Ovary (tissue), 3 donors: ENCODE measurements around the gene GREM1.

Experiments
- EP300 ChIP-seq: sonication (generic); formaldehyde crosslinking; IDR thresholded peaks from one replicate; pipeline ENCODE4 v1.6.1; 2017; ENCODE audit warnings: antibody characterized with exemption
- TF ChIP-seq, protein P1 (sequence below), 3 donors: fragments of 450-650 bp in 2 of 3; fragments of 200-600 bp in 1 of 3; IDR thresholded peaks; one replicate each; pipeline versions ENCODE4 v1.5.1 to v1.8.0; 2016 to 2022; ENCODE audit warnings: antibody characterized with exemption in 3 of 3, mild to moderate bottlenecking in 1 of 3
- donor health status: DM: no; HTN: no; CAD: no.

DNA sequence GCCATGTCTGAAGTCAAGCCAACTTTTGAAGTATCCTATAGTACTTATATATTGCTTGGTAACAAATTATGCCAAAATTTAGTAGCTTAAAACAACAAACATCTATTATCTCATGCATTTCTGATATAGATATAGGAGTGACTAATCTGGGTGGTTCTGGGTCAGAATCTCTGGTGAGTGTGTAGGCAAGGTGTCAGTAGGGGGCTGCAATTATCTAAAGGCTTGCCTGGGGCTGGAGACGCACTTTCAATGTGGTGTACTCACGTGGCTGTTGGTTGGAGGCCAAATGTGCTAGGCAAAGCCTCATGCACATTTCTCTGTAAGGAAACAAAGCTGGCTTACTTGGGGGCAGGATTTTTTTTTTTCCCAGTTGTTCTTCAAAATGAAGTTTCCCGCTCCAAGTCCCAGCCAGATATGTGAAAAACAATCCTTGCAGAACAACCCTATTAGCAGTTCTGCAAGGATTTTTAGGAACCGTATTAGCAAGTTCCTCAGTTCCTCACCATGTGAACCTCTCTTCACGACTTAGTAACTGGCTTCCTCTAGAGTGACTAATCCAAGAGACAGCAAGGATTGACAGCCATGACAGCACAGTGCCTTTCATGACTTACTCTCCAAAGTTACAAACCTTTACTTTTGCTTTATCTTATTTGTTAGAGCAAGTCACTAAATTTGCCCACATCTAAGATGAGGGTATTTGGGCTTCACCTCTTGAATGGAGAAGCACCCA lies 25.8 kb downstream of the GREM1 start:
- TF ChIP-seq, protein P1, sequence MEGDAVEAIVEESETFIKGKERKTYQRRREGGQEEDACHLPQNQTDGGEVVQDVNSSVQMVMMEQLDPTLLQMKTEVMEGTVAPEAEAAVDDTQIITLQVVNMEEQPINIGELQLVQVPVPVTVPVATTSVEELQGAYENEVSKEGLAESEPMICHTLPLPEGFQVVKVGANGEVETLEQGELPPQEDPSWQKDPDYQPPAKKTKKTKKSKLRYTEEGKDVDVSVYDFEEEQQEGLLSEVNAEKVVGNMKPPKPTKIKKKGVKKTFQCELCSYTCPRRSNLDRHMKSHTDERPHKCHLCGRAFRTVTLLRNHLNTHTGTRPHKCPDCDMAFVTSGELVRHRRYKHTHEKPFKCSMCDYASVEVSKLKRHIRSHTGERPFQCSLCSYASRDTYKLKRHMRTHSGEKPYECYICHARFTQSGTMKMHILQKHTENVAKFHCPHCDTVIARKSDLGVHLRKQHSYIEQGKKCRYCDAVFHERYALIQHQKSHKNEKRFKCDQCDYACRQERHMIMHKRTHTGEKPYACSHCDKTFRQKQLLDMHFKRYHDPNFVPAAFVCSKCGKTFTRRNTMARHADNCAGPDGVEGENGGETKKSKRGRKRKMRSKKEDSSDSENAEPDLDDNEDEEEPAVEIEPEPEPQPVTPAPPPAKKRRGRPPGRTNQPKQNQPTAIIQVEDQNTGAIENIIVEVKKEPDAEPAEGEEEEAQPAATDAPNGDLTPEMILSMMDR (IDR thresholded peaks at IDR 0.05) = no peak
- no peak for TF ChIP-seq EP300
